HCT116 (cell line): ENCODE data around the gene ROCK2. TPM values are rescaled to one million over a fixed set of nuclear protein-coding genes. Genes with fewer than 3 reads are reported as not detected.

Source experiments
- ATAC-seq: fragments of 200-7000 bp; cut with Tn5 transposase; 2 replicates; pipeline ENCODE4 v1.9.1; 2020; ENCODE audit warnings: mild to moderate bottlenecking, moderate library complexity
- BruUV-seq: library from RNA; stranded (reverse); fragments of 400-500 nt; replicated peaks from 2 replicates; lab custom pipeline; 2021; lab: Mats Ljungman, UMichigan
- CTCF ChIA-PET: fragments of 300-600 bp; sonication (Branson Sonifier 250); formaldehyde crosslinking; loops from one replicate; lab custom pipeline; 2021; ENCODE audit warnings: antibody characterized with exemption; lab: Charles Lee
- POLR2A ChIA-PET: fragments of 300-600, 350-600 bp; sonication (Branson Sonifier 250); formaldehyde crosslinking; loops from one replicate; lab custom pipeline; 2021; ENCODE audit warnings: antibody characterized with exemption; lab: Charles Lee
- RAD21 ChIA-PET, 2 experiments: fragments of 300-600 bp; sonication (Branson Sonifier 250); formaldehyde crosslinking; loops; one replicate each; lab custom pipeline; 2023; ENCODE audit warnings: low total read pairs in 2 of 2; ENCODE audit not compliant: uncharacterized antibody in 2 of 2, unreplicated experiment in 2 of 2, low non-redundant PET in 1 of 2; lab: Charles Lee
- DNase-seq: peaks from one replicate; pipeline ENCODE4 v3.0.0-alpha.2; 2010; ENCODE audit warnings: low read depth, low spot score
- H2AFZ ChIP-seq: fragments of 200-600 bp; shearing (Covaris generic), sonication (generic); 2 replicates; pipeline ENCODE4 v1.6.1; 2017; ENCODE audit warnings: low read depth, mixed run types, mixed read lengths, antibody characterized with exemption, low read length; ENCODE audit not compliant: poor library complexity, severe bottlenecking
- H3K27ac ChIP-seq: 2 replicates; pipeline ENCODE4 v1.5.1; 2012; ENCODE audit warnings: low read depth, low read length
- H3K27me3 ChIP-seq: fragments of 200-600 bp; sonication (generic); 2 replicates; pipeline ENCODE4 v1.6.1; 2016; ENCODE audit warnings: mixed run types, low read length, mixed read lengths; ENCODE audit not compliant: insufficient read depth
- H3K36me3 ChIP-seq, 2 experiments: fragments of 200-500 bp in 1 of 2; fragments of 200-600 bp in 1 of 2; sonication (Bioruptor generic) in 1 of 2; sonication (generic) in 1 of 2; 2 replicates each; pipeline versions ENCODE4 v1.5.1 to v1.6.1; 2014 to 2016; ENCODE audit warnings: low read length in 2 of 2, inconsistent platforms in 1 of 2, mixed read lengths in 1 of 2, mixed run types in 1 of 2; ENCODE audit not compliant: insufficient read depth in 2 of 2, control insufficient read depth in 1 of 2
- H3K4me1 ChIP-seq, 2 experiments: fragments of 200-600 bp in 1 of 2; sonication (generic) in 1 of 2; 2 replicates each; pipeline versions ENCODE4 v1.5.1 to v1.6.1; 2012 to 2017; ENCODE audit warnings: low read length in 2 of 2, inconsistent platforms in 1 of 2, mild to moderate bottlenecking in 1 of 2, mixed read lengths in 1 of 2, mixed run types in 1 of 2, moderate library complexity in 1 of 2; ENCODE audit not compliant: insufficient read depth in 2 of 2, control insufficient read depth in 1 of 2
- H3K4me2 ChIP-seq: fragments of 200-600 bp; sonication (generic); 2 replicates; pipeline ENCODE4 v1.6.1; 2017; ENCODE audit warnings: mixed run types, low read length, mixed read lengths
- H3K4me3 ChIP-seq, 2 experiments: fragments of 200-600 bp in 1 of 2; sonication (generic) in 1 of 2; replicated peaks in 1 of 2; 2 replicates each; pipeline ENCODE4 v1.5.1; 2011 to 2016; ENCODE audit warnings: low read length in 2 of 2, control low read depth in 1 of 2, low read depth in 1 of 2, mild to moderate bottlenecking in 1 of 2, mixed read lengths in 1 of 2, mixed run types in 1 of 2
- H3K79me2 ChIP-seq: fragments of 200-600 bp; sonication (generic); 2 replicates; pipeline ENCODE4 v1.6.1; 2017; ENCODE audit warnings: mild to moderate bottlenecking, mixed run types, low read length, moderate library complexity, mixed read lengths; ENCODE audit not compliant: insufficient read depth
- H3K9ac ChIP-seq: fragments of 200-600 bp; sonication (generic); 2 replicates; pipeline ENCODE4 v1.6.1; 2016; ENCODE audit warnings: low read length, mixed read lengths
- H3K9me2 ChIP-seq: fragments of 200-600 bp; sonication (generic), shearing (Covaris generic); 2 replicates; pipeline ENCODE4 v1.6.1; 2017; ENCODE audit warnings: mixed run types, mild to moderate bottlenecking, moderate library complexity; ENCODE audit not compliant: insufficient read depth
- H3K9me3 ChIP-seq, 2 experiments: fragments of 200-500 bp in 1 of 2; fragments of 200-600 bp in 1 of 2; sonication (Bioruptor generic) in 1 of 2; sonication (generic) in 1 of 2; 2 replicates each; pipeline ENCODE4 v1.6.1; 2014 to 2017; ENCODE audit warnings: low read length in 2 of 2, mixed read lengths in 2 of 2, inconsistent platforms in 1 of 2, low read depth in 1 of 2, mild to moderate bottlenecking in 1 of 2, mixed run types in 1 of 2, moderate library complexity in 1 of 2; ENCODE audit not compliant: control insufficient read depth in 1 of 2, insufficient read depth in 1 of 2
- H4K20me1 ChIP-seq: fragments of 200-600 bp; sonication (generic), shearing (Covaris generic); 2 replicates; pipeline ENCODE4 v1.6.1; 2017; ENCODE audit warnings: mixed run types, mild to moderate bottlenecking, moderate library complexity; ENCODE audit not compliant: insufficient read depth
- ATF3 ChIP-seq: IDR thresholded peaks from 2 replicates; pipeline ENCODE4 v1.6.1; 2012
- CBX3 ChIP-seq: IDR thresholded peaks from 2 replicates; pipeline ENCODE4 v1.6.1; 2012; ENCODE audit warnings: low read depth
- CEBPB ChIP-seq: IDR thresholded peaks from 2 replicates; pipeline ENCODE4 v1.6.1; 2012; ENCODE audit warnings: low read depth
- EZH2phosphoT487 ChIP-seq: fragments of 200-600 bp; IDR thresholded peaks from 2 replicates; pipeline ENCODE4 v1.6.1; 2018; ENCODE audit warnings: antibody characterized with exemption, borderline replicate concordance
- JUND ChIP-seq: IDR thresholded peaks from 2 replicates; pipeline ENCODE4 v1.6.1; 2012
- POLR2AphosphoS5 ChIP-seq: IDR thresholded peaks from 2 replicates; pipeline ENCODE4 v1.6.1; 2011; ENCODE audit warnings: mild to moderate bottlenecking, low read depth, low read length, moderate library complexity
- SP1 ChIP-seq: IDR thresholded peaks from 2 replicates; pipeline ENCODE4 v1.6.1; 2012; ENCODE audit warnings: low read depth
- SRF ChIP-seq: IDR thresholded peaks from 2 replicates; pipeline ENCODE4 v1.6.1; 2012; ENCODE audit warnings: low read depth
- ZBTB33 ChIP-seq: IDR thresholded peaks from 2 replicates; pipeline ENCODE4 v1.6.1; 2011; ENCODE audit warnings: mild to moderate bottlenecking, low read length, moderate library complexity; ENCODE audit not compliant: insufficient replicate concordance; ENCODE audit errors: extremely low read depth
- ZFX ChIP-seq: fragments of 450-650 bp; IDR thresholded peaks from 2 replicates; pipeline ENCODE4 v1.6.1; 2017
- ZNF274 ChIP-seq: fragments of 200-500 bp; sonication (Bioruptor generic); IDR thresholded peaks from 2 replicates; pipeline ENCODE4 v1.6.1; 2014; ENCODE audit warnings: mild to moderate bottlenecking, low read depth, low read length, inconsistent platforms
- intact Hi-C: fragments of 100-400 bp; cut with micrococcal nuclease; formaldehyde crosslinking; loops from 2 replicates; pipeline ENCODE4 v1.10.0; 2022
- total RNA-seq: library from RNA; stranded (reverse); gene quantifications from one replicate; pipeline ENCODE4 v1.2.1, GENCODE V29; 2021; ENCODE audit not compliant: unreplicated experiment

Gene ROCK2
- total RNA-seq, 1 experiment from 2014 or later: 48.0 TPM

- TF ChIP-seq POLR2AphosphoS5 (no peak), SP1 (no peak), CBX3 (no peak), CEBPB (no peak), ZNF274 (no peak), SRF (no peak), ZFX (no peak)
These were observed 83.5 kb downstream of the ROCK2 start (continued) for GRCh38 chr2:11260979-11261378.

- Histone ChIP-seq H3K4me3 (no peak overlapping the region), H3K4me2 (no peak overlapping the region), H3K27me3 (no peaks in the 10 kb centered on the region), H3K79me2 (peaks cover 21% of the 10 kb centered on the region), H4K20me1 (no peaks in the 10 kb centered on the region), H3K9ac (no peak overlapping the region), H3K9me3 (no peaks in the 10 kb centered on the region), H3K9me2 (no peaks in the 10 kb centered on the region), H2AFZ (no peak overlapping the region), H3K36me3 (no peaks in the 10 kb centered on the region), H3K27ac (no peak overlapping the region), H3K4me1 (no peaks in the 10 kb centered on the region)
- DNase-seq: no peak
- BruUV-seq: no TSS peak
- no peak for TF ChIP-seq JUND
- no peak for TF ChIP-seq CEBPB
- no peak for TF ChIP-seq ZFX
- no peak for TF ChIP-seq ATF3
- no peak for TF ChIP-seq SRF
- no peak for TF ChIP-seq EZH2phosphoT487
- TF ChIP-seq ZBTB33: no peak
- no peak for ATAC-seq
- ChIA-PET RAD21 (no interaction called here), POLR2A (no interaction called here), CTCF (no interaction called here)
- intact Hi-C loops: no loop called here
These were observed 86.5 kb downstream of the ROCK2 start for GRCh38 chr2:11257964-11258363.
